Retinal pigment epithelial cell (primary cell): ENCODE data around the gene DRC7.

Experiments
- DNase-seq: peaks from one replicate; pipeline ENCODE4 v3.0.0-alpha.2; 2010; ENCODE audit warnings: low read depth
- H3K4me3 ChIP-seq: 2 replicates; pipeline ENCODE4 v1.5.1; 2011; ENCODE audit warnings: mild to moderate bottlenecking, low read length, control low read depth, moderate library complexity
- TF ChIP-seq, protein P1 (sequence below): conservative IDR thresholded peaks from 2 replicates; pipeline ENCODE4 v1.5.1; 2011; ENCODE audit warnings: low read depth, low read length, control low read depth, inconsistent platforms

DRC7 gene

DNA sequence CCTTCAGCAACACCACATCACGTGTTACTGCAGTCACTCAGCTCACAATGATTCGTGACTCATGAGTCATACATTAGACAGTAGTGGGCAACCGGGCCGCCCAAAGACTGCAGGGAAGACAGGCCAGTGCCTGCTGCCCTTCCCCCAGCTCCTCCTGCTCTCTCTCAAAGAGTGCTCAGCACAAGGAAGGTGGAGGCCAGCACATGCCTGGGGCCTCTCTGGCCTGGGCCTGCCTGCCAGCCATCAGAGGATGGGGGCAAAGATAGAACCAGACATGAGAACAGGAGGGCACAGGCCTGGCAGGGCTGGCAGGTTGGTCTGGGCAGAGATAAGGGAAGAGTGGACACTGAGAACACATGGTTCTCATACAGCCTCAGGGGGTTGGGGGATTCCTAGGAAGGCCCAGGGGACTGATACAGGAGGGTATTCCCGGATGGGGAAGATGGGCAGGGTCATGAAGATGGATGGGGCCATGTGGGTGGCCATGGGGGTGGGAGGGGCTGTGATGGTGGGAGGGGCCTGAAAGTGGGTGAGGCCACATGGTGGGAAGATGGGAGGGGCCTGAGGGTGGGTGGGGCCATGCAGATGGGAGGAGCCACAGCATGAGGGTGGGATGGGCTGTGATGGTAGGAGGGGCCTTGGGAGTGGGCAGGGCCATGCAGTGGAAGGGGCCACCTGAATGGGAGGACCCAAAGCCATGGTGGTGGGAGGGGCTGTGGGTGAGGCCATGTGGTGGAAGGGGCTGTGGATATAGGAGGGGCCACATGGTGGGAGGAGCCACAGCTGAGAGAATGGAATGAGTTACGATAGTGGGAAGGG, 69.9 kb downstream of the DRC7 start:
- H3K4me3 ChIP-seq: no peak overlapping the region
- TF ChIP-seq, protein P1, sequence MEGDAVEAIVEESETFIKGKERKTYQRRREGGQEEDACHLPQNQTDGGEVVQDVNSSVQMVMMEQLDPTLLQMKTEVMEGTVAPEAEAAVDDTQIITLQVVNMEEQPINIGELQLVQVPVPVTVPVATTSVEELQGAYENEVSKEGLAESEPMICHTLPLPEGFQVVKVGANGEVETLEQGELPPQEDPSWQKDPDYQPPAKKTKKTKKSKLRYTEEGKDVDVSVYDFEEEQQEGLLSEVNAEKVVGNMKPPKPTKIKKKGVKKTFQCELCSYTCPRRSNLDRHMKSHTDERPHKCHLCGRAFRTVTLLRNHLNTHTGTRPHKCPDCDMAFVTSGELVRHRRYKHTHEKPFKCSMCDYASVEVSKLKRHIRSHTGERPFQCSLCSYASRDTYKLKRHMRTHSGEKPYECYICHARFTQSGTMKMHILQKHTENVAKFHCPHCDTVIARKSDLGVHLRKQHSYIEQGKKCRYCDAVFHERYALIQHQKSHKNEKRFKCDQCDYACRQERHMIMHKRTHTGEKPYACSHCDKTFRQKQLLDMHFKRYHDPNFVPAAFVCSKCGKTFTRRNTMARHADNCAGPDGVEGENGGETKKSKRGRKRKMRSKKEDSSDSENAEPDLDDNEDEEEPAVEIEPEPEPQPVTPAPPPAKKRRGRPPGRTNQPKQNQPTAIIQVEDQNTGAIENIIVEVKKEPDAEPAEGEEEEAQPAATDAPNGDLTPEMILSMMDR: no peak
- peak; percentile 72 for DNase-seq

DNA sequence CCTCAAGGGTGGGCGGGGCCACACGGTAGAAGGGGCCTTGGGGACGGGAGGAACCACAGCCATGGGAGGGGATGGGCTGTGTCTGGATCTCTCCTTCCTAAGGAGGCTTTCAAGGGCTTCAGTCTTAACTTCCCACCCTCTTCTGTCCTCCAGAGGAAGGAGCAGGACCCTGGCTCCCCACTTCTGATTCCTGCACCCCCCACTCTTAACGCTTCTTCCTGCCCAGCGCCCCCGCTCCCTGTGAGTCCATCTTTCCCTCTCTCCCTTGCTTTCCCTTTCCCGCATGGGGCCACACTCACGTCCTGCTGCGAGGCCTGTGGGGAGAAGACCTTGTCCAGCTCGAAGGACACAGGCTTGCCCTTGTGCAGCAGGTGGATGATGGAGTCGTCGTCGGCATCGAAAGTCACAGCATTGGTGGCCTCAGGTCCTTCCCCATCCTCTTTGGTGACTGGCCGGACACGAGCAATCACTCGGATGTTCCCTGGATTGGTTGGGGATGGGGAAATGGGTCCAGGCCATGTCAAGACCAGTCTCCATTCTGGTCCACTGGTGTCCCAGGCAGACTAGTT, 70.6 kb downstream of the DRC7 start:
- DNase-seq: no peak
- TF ChIP-seq, protein P1: no peak
- no peak overlapping the region for H3K4me3 ChIP-seq

DNA sequence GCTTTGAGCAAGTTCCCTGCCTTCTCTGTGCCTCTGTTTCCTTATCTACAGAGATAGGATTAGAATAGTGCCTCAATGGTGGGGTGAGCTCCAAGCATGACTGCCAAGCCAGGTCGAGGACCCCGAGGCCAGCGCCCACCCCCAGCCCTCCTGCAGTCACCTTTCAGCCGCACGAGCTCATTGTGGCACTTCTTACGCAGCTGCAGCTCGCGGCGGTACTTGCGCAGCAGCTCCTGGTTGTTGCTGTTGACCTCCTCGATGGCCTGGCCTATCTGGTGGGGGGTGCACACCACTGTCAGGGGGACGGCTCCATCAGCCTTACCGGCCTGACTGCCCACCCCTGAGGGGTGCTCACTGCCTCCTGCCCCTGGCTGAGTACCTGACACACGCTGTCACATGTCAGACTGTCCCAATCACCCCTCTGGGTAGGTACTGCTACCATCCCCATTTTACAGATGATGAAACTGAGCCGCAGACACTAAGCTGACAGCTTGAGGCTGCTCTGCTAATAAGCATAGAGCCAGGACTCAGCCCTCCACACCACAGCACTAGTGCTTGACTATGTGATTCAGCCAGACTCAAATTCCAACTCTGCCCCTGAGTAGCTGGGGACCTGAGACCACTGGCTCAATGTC, 72.2 kb downstream of the DRC7 start:
- no peak overlapping the region for H3K4me3 ChIP-seq
- DNase-seq: no peak
- TF ChIP-seq, protein P1: no peak

DNA sequence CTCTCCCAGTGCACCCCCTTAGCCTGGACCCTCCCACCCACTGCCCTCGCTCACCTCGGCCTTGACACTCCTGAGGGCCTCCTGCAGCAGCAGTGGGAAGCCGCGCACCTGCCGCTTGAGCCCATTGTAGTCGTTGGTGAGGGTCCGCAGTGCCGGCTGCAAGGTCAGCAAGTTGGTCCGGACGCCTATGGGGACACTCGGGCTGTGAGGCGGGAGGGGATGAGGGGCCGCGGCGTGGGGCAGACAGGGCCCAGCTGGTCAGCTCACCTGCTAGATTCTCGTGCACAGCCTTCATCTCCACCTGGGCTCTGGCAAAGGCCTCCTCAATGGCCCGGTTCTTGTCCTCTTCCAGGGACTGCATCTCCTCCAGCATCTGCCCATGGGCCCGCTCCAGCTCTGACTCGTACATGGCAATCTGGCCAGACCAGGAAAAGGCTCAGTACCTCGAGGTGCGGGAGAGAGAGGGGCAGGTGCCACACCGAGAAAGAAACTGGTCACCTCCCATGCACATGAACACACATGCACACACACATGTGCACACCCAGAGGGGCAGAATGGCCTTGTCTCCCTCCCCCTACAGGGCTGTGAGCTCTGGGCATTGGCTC, 75.0 kb downstream of the DRC7 start:
- DNase-seq: no peak
- TF ChIP-seq, protein P1: no peak

DNA sequence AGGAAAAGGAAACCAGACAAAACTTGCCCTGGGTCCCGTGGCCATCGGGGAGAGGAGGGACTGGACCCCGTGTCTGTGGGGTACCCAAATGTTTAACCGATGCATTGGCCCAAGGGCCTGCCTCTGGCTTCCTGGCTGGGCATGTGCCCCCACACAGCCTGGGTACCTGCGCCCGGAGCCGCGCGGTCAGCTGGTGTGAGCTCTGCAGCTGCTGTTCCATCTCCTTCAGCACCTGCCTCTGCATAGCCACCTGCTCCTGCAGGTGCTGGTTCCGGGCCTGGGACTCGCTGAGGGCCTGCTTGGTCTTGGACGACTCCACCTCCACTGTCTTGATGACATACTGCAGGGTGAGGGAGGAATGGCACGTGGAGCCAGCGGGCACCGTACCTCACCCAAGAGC, 75.8 kb downstream of the DRC7 start:
- DNase-seq: no peak
- TF ChIP-seq, protein P1: no peak
- H3K4me3 ChIP-seq: no peak overlapping the region

More for the DNA sequence above, 75.0 kb downstream of the DRC7 start:
- H3K4me3 ChIP-seq: no peak overlapping the region

DNA sequence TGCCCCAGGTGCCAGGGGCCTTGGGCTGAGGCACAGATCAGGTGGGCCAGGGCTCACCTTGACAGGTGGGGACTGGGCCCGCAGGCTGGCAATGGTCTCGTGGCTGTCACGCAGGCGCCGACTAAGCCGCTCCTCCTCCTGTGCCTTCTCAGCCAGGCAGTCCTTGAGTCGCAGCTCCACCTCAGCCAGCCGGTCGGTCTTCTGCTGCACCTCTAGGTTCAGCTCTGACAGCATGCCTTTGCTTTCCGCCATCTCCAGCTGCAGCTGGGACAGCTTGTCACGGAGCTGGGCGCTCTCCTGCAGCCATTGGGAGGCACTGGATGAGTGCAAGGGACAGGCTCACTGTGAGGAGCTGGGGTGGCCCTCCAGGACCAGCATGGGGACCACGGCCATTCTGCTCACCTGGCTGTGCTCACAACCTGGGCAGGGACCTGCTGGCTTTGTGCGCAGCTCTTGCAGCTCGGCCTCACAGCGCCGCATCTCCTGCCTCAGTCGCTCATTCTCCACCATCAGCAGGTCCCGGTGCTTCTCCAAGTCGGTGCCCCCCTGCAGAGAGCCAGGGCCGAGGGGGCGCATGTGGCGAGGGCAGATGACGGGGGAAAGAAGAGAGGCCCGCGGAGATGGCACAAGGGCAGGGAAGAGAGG, 76.7 kb downstream of the DRC7 start:
- no peak for DNase-seq

More for the DNA sequence above, 76.7 kb downstream of the DRC7 start:
- TF ChIP-seq, protein P1: no peak
- H3K4me3 ChIP-seq: no peak overlapping the region
